ENCODE data around the gene AIF1L.

DNA sequence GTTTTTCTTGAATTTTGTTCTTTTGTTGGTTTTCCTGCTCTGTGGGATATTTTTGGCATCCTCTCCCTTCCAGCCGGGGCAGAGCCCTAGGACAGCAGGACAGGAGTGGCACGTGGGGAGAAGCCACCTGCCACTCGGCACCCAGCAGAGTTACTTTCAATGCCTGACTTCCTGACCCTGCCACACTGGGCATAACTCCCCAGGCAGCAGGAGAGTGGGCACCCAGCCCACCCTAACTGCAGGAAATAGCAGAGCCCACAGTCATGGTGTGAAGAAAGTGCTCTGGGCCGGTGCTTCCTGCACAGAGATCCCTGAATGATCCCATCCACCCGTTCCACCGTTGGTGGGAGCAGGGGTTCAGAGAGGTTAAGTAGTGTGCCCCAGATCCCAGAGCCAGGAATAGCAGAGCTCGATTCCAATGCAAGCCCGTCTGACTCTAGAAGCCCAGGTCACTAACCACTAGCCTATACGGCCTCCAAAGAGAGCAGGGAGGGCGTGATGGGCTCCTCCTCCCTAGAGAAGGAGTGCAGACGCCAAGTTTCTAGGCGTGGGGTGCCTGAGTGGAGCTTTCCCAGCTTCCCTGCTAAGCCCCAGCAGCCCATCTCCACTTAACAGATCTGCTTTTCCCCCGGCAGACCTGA is 20.9 kb downstream of the AIF1L start:
- TF ChIP-seq, protein P1, sequence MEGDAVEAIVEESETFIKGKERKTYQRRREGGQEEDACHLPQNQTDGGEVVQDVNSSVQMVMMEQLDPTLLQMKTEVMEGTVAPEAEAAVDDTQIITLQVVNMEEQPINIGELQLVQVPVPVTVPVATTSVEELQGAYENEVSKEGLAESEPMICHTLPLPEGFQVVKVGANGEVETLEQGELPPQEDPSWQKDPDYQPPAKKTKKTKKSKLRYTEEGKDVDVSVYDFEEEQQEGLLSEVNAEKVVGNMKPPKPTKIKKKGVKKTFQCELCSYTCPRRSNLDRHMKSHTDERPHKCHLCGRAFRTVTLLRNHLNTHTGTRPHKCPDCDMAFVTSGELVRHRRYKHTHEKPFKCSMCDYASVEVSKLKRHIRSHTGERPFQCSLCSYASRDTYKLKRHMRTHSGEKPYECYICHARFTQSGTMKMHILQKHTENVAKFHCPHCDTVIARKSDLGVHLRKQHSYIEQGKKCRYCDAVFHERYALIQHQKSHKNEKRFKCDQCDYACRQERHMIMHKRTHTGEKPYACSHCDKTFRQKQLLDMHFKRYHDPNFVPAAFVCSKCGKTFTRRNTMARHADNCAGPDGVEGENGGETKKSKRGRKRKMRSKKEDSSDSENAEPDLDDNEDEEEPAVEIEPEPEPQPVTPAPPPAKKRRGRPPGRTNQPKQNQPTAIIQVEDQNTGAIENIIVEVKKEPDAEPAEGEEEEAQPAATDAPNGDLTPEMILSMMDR (IDR thresholded peaks at IDR 0.05), result no peak
- no peak for TF ChIP-seq TCF7L2 (IDR thresholded peaks at IDR 0.05; ENCODE audit: low read depth, low read length)

All from Panc1 (cell line).